IPS-11a (cell line): ENCODE measurements around the gene KIAA0586.
"Not testable (repeated sequence)": the region's sequence is repeated elsewhere in the genome, so short reads cannot be mapped to it uniquely, and the experiment has no call there.

Experiments
- H3K4me3 ChIP-seq: one replicate; pipeline ENCODE4 v1.5.1; 2013; ENCODE audit warnings: low read depth, low read length, control low read depth

The KIAA0586 gene

DNA sequence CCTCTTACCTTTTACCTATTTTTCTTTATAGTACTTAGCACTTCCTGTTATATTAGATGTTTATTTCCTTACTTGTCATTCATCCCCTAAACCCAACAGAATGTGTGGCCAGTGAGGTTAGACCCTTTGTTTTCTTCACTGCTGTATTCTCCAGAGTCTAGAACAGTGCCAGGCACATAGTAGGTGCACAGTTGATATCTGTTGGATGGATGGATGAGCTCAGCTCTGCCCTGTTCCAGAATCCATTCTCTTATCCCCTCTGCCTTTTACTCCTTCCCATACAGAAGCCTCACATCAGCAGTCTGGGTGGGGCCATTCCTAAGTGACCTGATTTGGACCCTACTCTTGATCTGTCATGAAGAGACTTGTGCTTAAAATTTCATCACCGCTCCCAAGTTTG, 115.7 kb downstream of the KIAA0586 start:
- H3K4me3 ChIP-seq, result no peak overlapping the region

DNA sequence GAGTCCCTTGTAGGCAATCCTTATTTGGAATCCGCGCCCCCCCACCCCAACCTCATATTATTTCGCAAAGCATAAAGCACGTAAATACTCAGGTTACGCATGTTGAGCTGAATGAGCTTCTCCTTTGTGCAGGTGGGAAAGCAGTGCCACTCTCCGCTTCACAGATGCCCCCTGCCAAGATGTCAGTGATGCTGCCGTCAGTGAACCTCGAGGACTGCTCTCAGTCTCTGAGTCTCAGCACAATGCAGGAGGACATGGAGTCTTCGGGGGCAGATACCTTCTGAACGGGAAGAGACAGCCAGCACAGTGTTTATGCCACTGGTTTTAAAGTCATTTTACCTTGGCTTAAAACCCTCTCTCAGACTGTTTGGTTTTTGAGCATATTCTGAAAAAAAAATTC, 120.1 kb downstream of the KIAA0586 start:
- H3K4me3 ChIP-seq, result no peak overlapping the region

DNA sequence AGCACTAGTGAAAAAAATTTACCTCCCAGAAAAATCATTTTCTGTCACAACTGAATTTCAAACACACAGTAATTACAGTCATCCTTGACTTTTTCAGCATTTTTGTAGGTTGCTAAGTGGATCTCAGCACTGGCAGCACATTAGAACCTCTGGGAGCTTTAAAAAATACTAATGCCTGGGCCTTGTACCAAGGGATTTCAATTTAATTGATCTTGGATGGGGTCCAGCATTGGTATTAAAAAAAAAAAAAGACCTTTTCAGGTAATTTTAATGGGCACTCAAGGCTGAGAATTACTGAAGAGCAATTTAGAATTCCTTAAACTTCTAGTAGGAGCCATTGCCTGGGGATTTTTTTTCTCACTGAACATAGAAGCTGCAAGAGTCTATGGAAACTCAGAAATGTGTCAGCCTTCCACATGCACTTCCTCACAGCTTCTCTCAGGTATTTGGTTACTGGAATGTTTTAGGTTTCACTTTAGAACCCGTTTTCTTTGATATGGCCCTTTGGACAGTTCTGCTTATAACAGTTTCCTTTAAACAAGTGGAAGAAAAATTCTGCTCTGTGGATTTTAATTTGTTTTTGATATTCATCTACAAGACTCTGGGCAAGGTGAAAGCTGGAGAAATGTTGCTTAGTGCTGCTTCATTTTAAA, 121.7 kb downstream of the KIAA0586 start:
- no peak overlapping the region for H3K4me3 ChIP-seq

DNA sequence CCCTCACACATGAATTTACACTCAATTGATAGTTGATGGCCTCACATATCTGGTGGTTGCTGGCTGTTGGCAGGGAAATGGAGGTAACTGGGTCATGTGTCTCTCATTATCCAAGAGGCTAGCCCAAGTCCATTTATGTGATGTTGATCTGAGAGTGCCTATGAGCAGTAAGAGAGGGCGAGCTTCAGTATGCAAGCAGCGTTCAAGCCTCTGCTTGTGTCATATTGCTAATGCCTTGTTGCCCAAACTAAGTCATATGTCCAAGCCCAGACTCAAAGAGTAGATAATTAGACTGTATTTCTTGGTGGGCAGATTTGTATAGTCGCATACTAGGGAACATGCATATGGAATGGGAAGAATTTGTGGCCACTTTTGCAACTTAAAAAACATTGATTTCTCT, 126.4 kb downstream of the KIAA0586 start:
- H3K4me3 ChIP-seq, result no peak overlapping the region

DNA sequence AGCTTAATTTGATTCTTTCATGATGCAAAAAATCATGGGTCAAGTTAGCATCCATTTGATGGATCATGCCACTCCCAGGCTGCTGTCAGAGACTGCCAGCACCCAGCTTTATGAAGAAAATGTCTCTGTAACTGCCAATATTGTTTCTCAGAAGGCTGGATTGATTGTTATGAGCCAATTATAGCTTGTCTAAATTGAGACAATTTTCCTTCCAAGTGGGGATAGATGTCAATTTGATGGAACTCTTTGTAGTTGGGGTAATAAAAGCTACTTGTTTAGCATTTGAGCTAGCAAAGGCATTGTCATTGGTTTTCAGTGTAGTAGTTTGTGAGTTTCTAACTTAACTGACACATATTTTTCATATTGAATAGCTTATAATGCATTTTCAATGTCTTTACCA, 128.1 kb downstream of the KIAA0586 start:
- no peak overlapping the region for H3K4me3 ChIP-seq

DNA sequence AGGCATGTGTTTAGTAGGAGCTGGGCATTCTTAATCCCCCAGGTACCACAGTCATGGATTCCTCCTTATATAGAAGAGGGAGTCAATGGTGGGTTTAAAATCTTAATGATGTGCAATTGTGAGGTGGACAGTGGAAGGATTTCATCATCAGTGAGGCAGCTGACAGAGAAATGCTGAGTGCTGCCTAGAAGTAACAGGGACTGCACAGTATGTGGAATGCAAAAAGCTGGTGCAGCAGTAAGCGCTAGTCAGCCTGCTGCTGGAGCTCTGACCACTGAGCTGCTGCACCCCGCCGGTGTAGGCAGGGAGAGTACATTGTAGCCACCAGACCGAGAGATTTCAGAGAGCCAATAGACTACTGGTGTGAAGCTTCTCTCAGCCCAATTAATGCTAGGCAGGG, 129.7 kb downstream of the KIAA0586 start:
- no peak overlapping the region for H3K4me3 ChIP-seq

DNA sequence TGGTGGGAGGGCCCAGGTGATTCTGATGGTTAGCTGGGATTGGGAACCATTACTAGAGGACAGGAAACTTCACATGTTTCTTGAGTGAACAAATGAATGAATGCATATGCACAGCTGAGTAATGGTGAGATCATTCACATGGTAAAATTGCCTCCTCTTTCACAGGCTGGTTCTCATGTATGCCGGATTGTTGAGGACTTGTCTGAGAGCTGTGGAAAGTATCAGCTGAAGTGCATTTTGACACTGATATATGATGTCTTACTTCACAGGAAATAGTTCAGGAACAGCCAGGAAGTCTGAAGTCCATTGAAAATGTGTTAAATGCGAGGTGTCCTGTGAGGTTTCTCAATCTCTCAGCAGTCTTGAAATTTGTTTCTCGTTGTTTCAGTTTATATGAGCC, 132.7 kb downstream of the KIAA0586 start:
- no peak overlapping the region for H3K4me3 ChIP-seq

DNA sequence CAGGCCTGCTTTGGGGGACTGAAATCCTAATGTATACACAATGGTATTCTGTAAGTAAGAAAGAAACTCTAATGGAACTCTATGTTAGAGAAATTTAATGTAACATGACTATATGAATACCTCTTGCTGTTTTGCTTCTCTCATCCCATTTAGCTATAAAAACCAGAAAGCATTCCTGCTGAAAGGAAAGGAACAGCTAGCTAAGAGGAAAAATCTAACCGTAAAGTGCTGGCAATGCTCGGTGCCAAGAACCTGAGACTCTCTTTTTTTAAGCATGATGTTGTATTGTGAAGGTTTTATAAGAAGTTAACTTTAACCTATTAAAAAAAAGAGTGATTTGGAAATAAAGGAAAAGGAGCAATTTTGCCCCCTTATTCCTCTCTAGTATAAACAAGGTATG, 134.6 kb downstream of the KIAA0586 start:
- H3K4me3 ChIP-seq, result no peak overlapping the region

DNA sequence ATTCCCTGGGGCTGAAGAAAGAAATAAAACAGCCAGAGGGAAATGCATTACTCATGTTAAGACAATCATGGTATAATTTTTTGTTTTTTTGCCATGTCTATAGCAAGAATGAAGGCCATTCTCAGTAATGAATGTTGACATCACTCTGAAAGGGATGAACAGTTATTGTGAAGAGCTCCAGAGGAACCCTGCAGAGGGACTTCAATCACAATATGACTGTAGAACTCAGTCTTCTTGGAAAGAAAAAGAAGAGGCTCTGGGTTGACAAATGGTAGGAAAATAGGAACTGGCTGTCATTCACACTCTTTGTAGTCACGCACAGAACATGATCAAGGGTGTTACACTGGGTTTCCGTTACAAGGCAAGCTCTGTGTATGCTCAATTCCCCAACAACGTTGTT, 136.5 kb downstream of the KIAA0586 start:
- no peak overlapping the region for H3K4me3 ChIP-seq

DNA sequence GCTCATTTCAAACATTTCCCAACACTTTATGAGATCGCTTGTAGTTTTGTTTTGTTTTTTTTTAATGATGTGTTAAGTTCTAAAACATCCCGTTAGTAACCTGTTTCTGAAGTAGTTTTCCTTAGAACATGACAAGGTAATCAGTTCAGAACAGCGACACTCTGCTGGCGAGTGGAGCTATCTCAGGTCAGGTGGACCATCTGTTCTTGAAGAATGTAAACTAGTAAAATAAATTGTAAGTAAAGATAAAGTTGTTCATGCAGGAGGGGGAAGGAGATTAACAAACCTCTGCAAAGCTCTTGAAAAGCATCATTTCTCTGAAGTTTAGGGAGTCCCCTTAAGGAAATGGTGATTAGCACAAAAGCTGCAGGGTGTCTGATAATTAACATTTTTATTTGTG, 138.3 kb downstream of the KIAA0586 start:
- H3K4me3 ChIP-seq, result no peak overlapping the region

DNA sequence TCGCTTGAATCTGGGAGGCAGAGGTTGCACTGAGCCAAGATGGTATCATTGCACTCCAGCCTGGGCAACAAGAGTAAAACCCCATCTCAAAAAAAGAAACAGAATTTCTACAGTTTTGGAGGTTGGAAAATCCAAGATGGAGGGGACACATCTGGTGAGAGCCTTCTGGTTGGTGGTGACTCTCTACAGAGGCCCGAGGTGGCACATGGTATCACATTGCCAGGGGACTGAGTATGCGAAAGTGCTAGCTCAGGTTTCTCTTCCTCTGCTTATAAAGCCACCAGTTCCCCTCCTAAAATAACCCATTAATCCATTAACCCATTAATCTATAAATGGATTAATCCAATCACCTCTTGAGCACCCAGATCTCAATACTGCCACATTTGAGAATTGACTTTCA, 139.5 kb downstream of the KIAA0586 start:
- H3K4me3 ChIP-seq, result no peak overlapping the region

DNA sequence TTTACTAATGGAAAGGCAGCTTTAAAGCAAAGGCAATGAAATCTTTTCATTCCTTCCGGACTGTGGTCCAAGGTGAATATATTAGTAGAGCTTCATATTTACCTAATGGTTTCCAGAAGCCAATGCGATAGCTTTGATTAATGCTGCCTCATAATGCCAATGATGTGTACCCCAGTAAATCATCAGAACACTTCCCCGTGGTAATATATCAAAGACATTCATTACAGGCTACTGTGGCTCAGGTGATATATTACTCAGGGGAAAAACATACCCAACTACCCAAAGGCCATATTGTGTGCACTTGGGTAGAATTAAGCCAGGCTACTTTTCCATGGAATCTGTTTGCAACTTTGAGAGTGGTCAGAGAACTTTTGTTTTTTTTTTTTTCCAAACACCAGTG, 140.8 kb downstream of the KIAA0586 start:
- H3K4me3 ChIP-seq, result no peak overlapping the region

DNA sequence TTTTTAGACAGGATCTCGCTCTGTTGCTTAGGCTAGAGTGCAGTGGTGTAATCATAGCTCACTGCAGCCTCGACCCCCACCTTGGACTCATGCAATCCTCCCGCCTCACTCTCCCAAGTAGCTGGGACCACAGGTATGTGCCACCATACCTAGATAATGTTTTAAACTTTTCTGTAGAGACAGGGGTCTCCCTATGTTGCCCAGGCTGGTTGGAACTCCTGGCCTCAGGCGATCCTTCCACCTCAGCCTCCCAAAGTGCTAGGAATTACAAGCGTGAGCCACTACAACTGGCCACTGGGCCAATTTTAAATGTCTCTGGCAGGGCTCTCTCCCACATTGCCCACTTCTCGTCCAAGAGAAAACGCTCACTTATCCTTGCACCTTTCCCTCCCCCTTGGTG, 143.7 kb downstream of the KIAA0586 start:
- no peak overlapping the region for H3K4me3 ChIP-seq

DNA sequence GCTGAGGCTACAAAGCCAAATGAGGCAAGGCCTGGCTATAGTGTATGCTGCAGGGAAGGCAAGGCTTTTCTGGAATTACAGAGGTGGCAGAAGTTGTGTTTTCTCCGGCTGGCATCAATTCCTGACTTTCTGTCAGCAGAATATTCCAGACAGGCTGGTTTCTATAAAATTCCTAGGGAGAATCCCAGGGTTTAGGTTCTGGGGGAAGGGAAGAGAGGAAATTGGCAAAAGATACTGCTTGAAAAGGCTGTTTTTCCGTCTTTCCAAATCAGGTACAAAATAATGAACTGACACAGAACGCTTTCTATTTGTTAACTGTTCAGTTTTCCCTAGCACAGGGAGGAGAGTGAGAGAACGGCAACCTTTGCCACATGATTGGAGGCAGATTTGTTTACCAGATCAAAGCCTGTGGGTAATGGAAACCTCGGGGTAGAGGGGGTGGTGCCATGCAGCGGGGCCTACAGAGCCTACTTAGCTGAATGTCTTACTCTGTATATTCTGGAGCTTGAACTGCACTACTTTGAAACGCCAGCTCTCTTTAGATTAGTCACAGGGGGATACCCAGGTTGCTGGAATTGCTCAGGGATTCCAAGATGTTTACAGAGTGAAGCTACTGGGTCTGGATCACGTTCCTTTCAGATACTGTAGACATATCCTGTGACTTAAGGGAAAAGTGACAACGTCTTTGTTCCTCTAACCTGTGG, 144.4 kb downstream of the KIAA0586 start:
- no peak overlapping the region for H3K4me3 ChIP-seq

DNA sequence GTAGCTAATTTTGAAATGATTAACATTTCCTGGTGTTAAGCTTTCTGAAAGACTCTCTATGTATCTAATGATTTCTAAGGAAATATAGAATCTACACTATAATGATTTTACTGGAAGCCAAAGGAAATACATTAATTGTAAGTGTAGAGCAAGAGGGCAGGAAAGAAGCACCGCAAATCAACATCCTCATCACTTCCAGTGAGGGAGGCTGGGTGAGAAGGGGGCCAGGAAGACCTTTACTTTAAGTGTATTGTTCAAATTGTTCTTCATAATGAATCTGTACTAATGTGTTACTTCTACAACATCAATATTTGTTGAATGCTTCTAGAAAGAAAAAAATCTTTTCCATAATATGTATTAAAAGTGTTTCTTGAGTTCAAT, 144.9 kb downstream of the KIAA0586 start:
- no peak overlapping the region for H3K4me3 ChIP-seq

DNA sequence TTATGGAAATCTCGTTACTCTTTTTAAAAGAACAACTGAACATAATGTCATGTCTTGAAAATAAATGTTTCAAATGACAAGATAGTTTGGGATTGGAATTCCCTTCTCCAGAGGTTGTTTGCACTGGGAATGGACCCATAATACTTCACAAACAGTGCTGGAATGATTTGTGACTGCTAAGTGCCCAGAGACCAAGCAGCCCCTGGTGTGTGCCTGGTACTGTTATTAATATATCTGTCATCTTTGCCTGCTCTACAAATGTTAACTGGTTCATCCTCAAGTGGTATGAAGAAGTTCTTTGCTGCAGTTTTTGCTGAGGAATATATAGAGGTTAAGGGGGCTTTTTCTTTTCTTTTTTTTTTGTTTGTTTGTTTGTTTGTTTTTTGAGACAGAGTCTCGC, 145.3 kb downstream of the KIAA0586 start:
- no peak overlapping the region for H3K4me3 ChIP-seq

DNA sequence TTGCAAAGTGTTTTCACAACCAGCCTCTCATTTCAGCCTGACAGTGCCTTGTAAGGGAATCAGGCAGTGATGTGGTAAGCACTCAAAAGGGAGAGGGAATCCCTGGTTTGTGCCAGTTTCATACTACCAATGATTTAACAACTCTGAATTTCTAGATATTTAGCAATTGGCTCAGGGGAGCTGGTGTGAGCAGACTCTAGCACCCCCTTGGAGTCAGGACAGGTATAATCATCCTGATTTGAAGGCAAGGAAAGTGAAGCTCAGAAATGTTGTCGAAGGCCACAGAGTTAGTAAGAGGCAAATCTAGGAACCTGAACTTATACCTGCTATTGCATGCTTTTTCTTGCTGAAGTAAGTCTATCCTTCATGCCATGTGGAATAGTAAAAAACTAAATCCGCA, 147.1 kb downstream of the KIAA0586 start:
- H3K4me3 ChIP-seq, result no peak overlapping the region

DNA sequence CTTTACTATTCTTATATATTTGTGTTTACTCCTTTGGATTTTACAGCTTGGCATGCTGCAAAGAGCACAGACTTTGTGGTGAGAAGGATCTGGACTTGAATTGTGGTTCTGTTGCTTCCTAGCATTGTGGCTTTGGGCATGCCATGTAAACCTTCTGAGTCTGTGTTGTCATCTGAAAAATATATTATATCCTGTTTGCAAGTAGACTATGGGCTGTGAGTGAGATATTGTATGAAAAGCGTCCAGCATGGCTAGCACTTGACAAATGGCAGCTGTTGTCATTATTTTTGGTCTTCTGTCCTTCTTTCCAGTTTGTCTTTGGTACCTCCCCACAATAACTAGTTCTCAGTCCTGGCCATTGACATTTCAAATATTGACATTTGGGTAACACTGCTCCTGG, 148.4 kb downstream of the KIAA0586 start:
- H3K4me3 ChIP-seq, result no peak overlapping the region

DNA sequence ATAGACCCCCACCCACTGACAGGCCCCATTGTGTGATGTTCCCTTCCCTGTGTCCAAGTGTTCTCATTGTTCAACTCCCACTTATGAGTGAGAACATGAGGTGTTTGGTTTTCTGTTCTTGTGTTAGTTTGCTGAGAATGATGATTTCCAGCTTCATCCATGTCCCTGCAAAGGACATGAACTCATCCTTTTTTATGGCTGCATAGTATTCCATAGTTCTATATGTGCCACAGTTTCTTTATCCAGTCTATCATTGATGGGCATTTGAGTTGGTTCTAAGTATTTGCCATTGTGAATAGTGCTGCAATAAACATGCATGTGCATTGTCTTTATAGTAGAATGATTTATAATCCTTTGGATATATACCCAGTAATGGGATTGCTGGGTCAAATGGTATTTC, 152.5 kb downstream of the KIAA0586 start:
- not testable (repeated sequence) for H3K4me3 ChIP-seq

DNA sequence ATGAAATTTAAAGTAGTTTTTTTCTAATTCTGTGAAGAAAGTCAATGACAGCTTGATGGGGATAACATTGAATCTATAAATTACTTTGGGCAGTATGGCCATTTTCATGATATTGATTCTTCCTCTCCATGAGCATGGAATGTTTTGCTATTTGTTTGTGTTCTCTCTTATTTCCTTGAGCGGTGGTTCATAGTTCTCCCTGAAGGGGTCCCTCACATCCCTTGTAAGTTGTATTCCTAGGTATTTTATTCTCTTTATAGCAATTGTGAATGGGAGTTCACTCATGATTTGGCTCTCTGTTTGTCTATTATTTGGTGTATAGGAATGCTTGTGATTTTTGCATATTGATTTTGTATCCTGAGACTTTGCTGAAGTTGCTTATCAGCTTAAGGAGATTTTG, 153.9 kb downstream of the KIAA0586 start:
- H3K4me3 ChIP-seq, result not testable (repeated sequence)

DNA sequence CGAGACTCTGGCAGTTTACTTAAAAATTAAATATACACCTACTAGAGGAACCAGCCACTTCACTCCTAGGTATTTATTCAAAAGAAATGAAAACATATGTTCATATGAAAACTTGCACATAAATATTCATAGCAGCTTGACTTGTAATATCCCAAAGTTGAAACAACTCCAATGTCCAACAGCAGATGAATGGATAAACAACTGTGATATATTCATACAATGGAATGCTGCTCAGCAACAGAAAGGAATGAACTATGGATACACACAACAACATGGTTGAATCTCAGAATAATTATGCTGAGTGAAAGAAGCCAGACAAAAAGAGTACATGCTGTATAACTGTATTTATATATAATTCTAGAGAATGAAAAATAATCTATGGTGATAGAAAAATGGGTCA, 156.9 kb downstream of the KIAA0586 start:
- H3K4me3 ChIP-seq, result no peak overlapping the region

DNA sequence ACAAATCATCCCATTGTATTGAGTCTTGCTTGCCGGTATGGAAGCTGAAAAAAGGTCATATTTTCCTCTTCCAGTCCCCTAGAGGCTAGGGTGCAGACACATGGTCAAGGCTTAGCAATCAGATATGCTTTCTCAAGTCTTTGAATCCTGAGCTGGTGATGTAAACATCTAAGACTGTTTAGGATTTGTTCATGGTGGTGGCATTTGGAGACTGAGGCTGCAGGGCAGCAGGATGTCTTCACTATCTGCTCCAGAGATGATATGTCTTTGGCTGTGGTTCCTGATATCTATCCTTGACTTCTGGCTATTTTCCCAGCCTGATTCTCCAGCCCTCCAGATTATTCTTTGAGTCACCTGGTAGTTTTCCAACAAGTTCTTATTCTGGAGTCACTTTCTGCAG, 159.8 kb downstream of the KIAA0586 start:
- no peak overlapping the region for H3K4me3 ChIP-seq

DNA sequence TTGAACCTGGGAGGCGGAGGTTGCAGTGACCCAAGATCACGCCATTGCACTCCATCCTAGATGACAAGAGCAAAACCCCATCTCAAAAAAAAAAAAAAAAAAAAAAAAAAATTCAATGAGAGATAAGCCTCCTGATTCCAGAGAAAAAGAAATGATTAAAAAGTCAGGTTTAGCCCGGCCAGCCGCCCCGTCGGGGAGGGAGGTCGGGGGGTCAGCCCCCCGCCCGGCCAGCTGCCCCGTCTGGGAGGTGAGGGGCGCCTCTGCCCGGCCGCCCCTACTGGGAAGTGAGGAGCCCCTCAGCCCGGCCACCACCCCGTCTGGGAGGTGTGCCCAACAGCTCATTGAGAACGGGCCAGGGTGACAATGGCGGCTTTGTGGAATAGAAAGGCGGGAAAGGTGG, 160.8 kb downstream of the KIAA0586 start:
- H3K4me3 ChIP-seq, result not testable (repeated sequence)
